ENCODE results near the gene ZNF514. TPM values are rescaled to one million over a fixed set of nuclear protein-coding genes. Genes with fewer than 3 reads are reported as not detected.
"Not testable (repeated sequence)": the region's sequence is repeated elsewhere in the genome, so short reads cannot be mapped to it uniquely, and the experiment has no call there.

ZNF514 gene
- total RNA-seq, 1 experiment from 2014 or later, result 8.9 TPM

DNA sequence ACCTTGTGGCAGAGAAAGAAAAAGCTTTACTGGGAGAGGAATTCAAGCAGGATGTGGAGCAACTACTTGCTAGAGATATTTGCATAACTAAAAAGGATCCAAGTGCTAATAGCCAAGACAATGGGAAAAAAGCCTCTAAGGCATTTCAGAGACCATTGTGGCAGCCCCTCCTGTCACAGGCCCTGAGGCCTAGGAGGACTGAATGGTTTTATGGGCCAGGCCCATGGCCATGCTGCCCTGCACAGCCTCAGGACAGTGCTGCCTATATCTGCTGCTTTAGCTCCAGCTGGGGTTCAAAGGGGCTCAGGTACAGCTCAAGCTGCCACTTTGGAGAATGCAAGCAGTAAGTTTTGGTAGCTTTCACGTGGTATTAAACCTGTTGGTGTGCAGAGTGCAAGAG, 20.9 kb downstream of the ZNF514 start:
- no peak for DNase-seq (ENCODE audit: low read depth)

GRCh38 chr2:95122197-95122551, 37.5 kb downstream of the ZNF514 start:
- DNase-seq (ENCODE audit: low read depth), result no peak

DNA sequence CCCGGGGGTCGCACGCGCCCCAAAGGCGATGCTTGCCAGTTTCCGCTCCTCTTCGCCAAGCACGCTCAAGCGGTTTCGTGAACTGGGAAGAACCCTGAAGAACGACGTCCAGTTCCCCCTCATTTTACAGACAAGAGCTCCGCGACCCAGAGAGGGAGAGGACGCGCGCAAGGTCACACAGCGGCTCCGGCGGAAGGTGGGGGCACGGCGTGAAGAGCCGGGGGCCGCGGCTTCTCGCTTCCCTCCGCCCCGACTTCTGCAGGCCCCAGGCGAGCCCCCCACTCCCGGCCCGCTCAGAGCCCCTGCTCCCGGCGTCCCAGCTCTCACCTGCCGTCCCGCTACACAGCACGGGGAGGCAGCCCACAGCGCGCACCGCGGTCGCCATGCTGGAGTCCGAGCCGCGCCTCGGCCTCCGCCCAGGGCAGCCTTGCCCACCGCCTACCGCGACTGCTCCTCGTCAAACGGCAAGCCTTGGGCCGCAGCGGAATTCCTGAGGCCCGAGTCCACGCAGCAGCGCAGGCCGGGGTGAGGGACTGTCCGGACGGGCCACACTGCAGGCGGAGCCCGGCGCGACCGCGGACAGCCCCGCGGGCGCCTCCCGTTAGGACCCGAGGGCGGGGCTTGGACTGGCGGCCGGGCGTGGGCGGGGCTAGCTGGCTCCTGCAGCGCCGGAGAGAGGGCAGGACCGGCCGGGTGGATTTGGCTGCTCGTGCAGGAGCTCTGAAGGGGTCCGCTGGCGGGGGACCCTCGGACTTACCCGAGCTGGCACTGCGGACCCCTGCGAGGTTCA, 38.0 kb downstream of the ZNF514 start, which contains the start of gene MRPS5:
TSS of gene MRPS5 (minus strand) at position 402 of the 790 bp plus-strand sequence. CDS start at position 385, 17 bp downstream.
- peak; percentile 77 for DNase-seq (ENCODE audit: low read depth)

DNA sequence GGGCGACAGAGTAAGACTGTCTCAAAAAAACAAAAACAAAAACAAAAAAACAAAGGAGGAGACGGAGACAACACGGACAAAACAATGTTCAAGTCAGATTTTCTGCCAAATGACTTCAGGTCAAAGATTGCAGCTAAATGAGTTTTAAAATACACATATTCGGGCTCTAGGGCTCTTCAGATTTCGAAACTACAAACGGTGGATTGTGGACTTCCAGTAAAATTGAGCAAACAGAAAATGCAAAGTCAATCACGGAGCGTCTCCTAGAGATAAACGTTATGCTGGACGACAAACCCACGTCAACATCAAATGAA, 38.6 kb downstream of the ZNF514 start:
- DNase-seq (ENCODE audit: low read depth), result peak; percentile 18

DNA sequence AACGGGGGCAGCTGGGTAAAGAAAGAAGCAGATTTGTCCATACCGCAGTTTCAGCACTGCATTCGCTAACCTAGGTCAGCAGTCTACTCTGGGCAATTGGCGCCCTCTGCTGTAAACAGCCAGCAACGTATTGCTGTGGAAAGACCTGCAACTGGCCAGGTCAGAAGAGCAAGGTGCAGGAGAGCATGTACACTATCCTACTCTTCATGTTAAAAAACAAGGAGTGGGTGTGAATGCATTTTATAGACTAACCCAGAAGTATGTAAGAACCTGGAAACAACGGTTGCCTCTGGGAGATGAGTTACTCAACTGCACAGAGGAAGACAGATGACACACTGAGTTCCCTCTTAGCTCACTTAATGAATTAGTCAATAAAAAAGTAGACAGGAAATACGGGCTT, 44.2 kb downstream of the ZNF514 start:
- DNase-seq (ENCODE audit: low read depth), result peak; percentile 61

GRCh38 chr2:95113464-95113863, 46.2 kb downstream of the ZNF514 start:
- no peak for DNase-seq (ENCODE audit: low read depth)

GRCh38 chr2:95110395-95110794, 49.3 kb downstream of the ZNF514 start:
- no peak for DNase-seq (ENCODE audit: low read depth)

- DNase-seq (ENCODE audit: low read depth), result no peak
Measured at GRCh38 chr2:95109260-95109659, 50.4 kb downstream of the ZNF514 start.

GRCh38 chr2:95106081-95106480, 53.6 kb downstream of the ZNF514 start:
- DNase-seq (ENCODE audit: low read depth), result no peak

DNA sequence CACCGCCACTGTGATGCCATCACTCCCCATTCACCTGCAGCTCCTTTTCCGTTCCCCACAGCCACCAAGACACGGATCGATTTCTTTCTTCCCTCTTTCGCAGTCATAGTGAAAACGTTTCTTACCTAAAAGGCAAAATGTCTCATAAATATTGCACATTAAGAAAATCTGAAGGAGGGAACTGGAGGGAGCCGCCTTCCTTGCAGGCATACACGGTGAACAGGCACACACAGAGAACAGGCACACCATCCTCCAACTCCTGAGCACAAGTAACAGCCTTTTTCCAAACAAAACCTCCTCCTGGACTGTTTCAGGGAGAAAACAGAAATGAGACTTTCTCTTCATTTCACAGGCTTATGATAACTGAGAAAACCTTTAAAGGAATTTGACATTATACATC, 55.0 kb downstream of the ZNF514 start:
- DNase-seq (ENCODE audit: low read depth), result no peak

DNA sequence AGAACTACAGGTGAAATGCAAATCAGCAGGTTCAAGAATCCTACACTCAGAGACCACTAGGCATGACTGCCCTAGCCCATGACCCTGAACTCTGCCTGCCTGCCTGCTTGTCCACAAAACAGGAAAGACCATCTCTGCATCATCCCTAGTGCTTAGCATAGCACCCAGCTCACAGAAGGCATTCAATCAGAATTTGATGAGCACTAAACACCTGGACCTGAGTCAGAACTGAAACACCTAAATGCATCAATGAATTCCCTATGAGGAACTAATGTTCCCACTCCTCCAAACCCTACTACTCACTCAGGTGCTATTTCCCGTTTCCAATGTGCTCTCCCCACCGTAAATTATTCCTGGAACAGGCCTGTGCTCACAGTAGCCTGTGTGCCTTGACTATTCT, 59.7 kb downstream of the ZNF514 start:
- no peak for DNase-seq (ENCODE audit: low read depth)

DNA sequence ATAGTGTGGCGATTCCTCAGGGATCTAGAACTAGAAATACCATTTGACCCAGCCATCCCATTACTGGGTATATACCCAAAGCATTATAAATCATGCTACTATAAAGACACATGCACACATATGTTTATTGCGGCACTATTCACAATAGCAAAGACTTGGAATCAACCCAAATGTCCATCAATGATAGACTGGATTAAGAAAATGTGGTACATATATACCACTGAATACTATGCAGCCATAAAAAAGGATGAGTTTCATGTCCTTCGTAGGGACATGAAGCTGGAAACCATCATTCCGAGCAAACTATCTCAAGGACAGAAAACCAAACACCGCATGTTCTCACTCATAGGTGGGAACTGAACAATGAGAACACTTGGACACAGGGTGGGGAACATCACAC, 61.4 kb downstream of the ZNF514 start:
- DNase-seq (ENCODE audit: low read depth), result not testable (repeated sequence)

Other genes with a start within 250 kb of the ZNF514 start
- gene MAL, start 134.1 kb downstream of the ZNF514 start, total RNA-seq (2014; rRNA removed; shearing (Covaris generic)), result not detected in 2 replicates
- gene MRPS5, start 38.0 kb downstream of the ZNF514 start, total RNA-seq (2014; rRNA removed; shearing (Covaris generic)), result 54.1 and 58.7 TPM in 2 replicates
- 6.4 and 7.0 TPM in 2 replicates for gene ZNF2, start 6.0 kb upstream of the ZNF514 start, total RNA-seq (2014; rRNA removed; shearing (Covaris generic))
- gene ZNF892, start 47.7 kb upstream of the ZNF514 start, total RNA-seq (2014; rRNA removed; shearing (Covaris generic)), result 2.2 and 3.8 TPM in 2 replicates
- 1.8 and 2.4 TPM in 2 replicates for gene PROM2, start 114.6 kb upstream of the ZNF514 start, total RNA-seq (2014; rRNA removed; shearing (Covaris generic))
- gene KCNIP3, start 137.5 kb upstream of the ZNF514 start, total RNA-seq (2014; rRNA removed; shearing (Covaris generic)), result 4.1 and 10.8 TPM in 2 replicates
- 26.3 and 37.3 TPM in 2 replicates for gene FAHD2A, start 242.9 kb upstream of the ZNF514 start, total RNA-seq (2014; rRNA removed; shearing (Covaris generic))